A549 (cell line): Measurements from ENCODE around the gene CSMD2.

Experiments
- BHLHE40 ChIP-seq: IDR thresholded peaks from 2 replicates; pipeline ENCODE4 v1.6.1; 2012; ENCODE audit warnings: low read depth, low read length, inconsistent platforms
- JUN ChIP-seq, 2 experiments: fragments of >200 bp; sonication (Bioruptor Twin); formaldehyde crosslinking; IDR thresholded peaks; 2 replicates in 1 of 2; 3 replicates in 1 of 2; pipeline ENCODE4 v1.6.1; 2016 to 2017
- JUNB ChIP-seq: fragments of >200 bp; sonication (Bioruptor Twin); formaldehyde crosslinking; IDR thresholded peaks from 2 replicates; pipeline ENCODE4 v1.6.1; 2016
- MYC ChIP-seq: IDR thresholded peaks from 2 replicates; pipeline ENCODE4 v1.6.1; 2012; ENCODE audit warnings: mild to moderate bottlenecking, inconsistent platforms, low read length, improper control_type of control experiment, borderline replicate concordance
- PBX3 ChIP-seq: IDR thresholded peaks from 2 replicates; pipeline ENCODE4 v1.6.1; 2012
- POLR2AphosphoS2 ChIP-seq: conservative IDR thresholded peaks from 2 replicates; pipeline ENCODE4 v1.6.1; 2012; ENCODE audit warnings: low read length, improper control_type of control experiment, inconsistent platforms
- RAD21 ChIP-seq, 2 experiments: fragments of >200 bp in 1 of 2; sonication (Bioruptor Twin) in 1 of 2; formaldehyde crosslinking in 1 of 2; IDR thresholded peaks in 1 of 2; conservative IDR thresholded peaks in 1 of 2; 2 replicates in 1 of 2; 3 replicates in 1 of 2; pipeline ENCODE4 v1.6.1; 2012 to 2018; ENCODE audit warnings: inconsistent platforms in 1 of 2
- RFX5 ChIP-seq: fragments of 450-650 bp; IDR thresholded peaks from 2 replicates; pipeline ENCODE4 v1.7.1; 2014; ENCODE audit warnings: antibody characterized with exemption, mild to moderate bottlenecking, moderate library complexity
- ZFP36 ChIP-seq: fragments of 450-650 bp; IDR thresholded peaks from 2 replicates; pipeline ENCODE4 v1.6.1; 2014; ENCODE audit warnings: borderline replicate concordance; ENCODE audit not compliant: partially characterized antibody
- TF ChIP-seq, protein P1 (sequence below): fragments of >200 bp; sonication (Bioruptor Twin); formaldehyde crosslinking; IDR thresholded peaks from 3 replicates; pipeline ENCODE4 v1.5.1; 2016
- TF ChIP-seq, protein P2 (sequence below): fragments of 150-350 bp; IDR thresholded peaks from 2 replicates; pipeline ENCODE4 v1.6.1; 2014; ENCODE audit warnings: low read depth, mild to moderate bottlenecking, low read length

- TF ChIP-seq RAD21 (conservative IDR thresholded peaks at IDR 0.05 in 1 of 2, IDR thresholded peaks at IDR 0.05 in 1 of 2) (no peak), ZFP36 (no peak), BHLHE40 (no peak), RFX5 (no peak), POLR2AphosphoS2 (no peak), MYC (no peak), PBX3 (no peak), JUNB (no peak), JUN (IDR thresholded peaks at IDR 0.05) (no peak)
- TF ChIP-seq, protein P1, sequence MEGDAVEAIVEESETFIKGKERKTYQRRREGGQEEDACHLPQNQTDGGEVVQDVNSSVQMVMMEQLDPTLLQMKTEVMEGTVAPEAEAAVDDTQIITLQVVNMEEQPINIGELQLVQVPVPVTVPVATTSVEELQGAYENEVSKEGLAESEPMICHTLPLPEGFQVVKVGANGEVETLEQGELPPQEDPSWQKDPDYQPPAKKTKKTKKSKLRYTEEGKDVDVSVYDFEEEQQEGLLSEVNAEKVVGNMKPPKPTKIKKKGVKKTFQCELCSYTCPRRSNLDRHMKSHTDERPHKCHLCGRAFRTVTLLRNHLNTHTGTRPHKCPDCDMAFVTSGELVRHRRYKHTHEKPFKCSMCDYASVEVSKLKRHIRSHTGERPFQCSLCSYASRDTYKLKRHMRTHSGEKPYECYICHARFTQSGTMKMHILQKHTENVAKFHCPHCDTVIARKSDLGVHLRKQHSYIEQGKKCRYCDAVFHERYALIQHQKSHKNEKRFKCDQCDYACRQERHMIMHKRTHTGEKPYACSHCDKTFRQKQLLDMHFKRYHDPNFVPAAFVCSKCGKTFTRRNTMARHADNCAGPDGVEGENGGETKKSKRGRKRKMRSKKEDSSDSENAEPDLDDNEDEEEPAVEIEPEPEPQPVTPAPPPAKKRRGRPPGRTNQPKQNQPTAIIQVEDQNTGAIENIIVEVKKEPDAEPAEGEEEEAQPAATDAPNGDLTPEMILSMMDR, result no peak
- TF ChIP-seq, protein P2, sequence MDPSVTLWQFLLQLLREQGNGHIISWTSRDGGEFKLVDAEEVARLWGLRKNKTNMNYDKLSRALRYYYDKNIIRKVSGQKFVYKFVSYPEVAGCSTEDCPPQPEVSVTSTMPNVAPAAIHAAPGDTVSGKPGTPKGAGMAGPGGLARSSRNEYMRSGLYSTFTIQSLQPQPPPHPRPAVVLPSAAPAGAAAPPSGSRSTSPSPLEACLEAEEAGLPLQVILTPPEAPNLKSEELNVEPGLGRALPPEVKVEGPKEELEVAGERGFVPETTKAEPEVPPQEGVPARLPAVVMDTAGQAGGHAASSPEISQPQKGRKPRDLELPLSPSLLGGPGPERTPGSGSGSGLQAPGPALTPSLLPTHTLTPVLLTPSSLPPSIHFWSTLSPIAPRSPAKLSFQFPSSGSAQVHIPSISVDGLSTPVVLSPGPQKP, result no peak
These were observed 538.2 kb downstream of the CSMD2 start for GRCh38 chr1:33626801-33627200.
